Endothelial cell (in vitro differentiated cells): ENCODE data around the gene PCDHGA1. TPM values are rescaled to one million over a fixed set of nuclear protein-coding genes. Genes with fewer than 3 reads are reported as not detected.
"Not testable (repeated sequence)": the region's sequence is repeated elsewhere in the genome, so short reads cannot be mapped to it uniquely, and the experiment has no call there.

ENCODE experiments used
- DNase-seq: peaks from one replicate; pipeline ENCODE4 v3.0.0; 2021; ENCODE audit warnings: low spot score
- H3K27ac Mint-ChIP-seq: one replicate; pipeline ENCODE4 v1.8.0; 2021; ENCODE audit warnings: mixed read lengths, inconsistent platforms; ENCODE audit not compliant: unreplicated experiment
- H3K27me3 Mint-ChIP-seq: one replicate; pipeline ENCODE4 v1.8.0; 2021; ENCODE audit warnings: mild to moderate bottlenecking, moderate library complexity, mixed read lengths, inconsistent platforms; ENCODE audit not compliant: unreplicated experiment
- H3K36me3 Mint-ChIP-seq: one replicate; pipeline ENCODE4 v1.8.0; 2021; ENCODE audit warnings: mild to moderate bottlenecking, low read depth, mixed read lengths, inconsistent platforms; ENCODE audit not compliant: unreplicated experiment
- H3K4me1 Mint-ChIP-seq: one replicate; pipeline ENCODE4 v1.8.0; 2021; ENCODE audit warnings: mild to moderate bottlenecking, mixed read lengths, inconsistent platforms; ENCODE audit not compliant: unreplicated experiment
- H3K4me3 Mint-ChIP-seq: one replicate; pipeline ENCODE4 v1.8.0; 2021; ENCODE audit warnings: mild to moderate bottlenecking, mixed read lengths, inconsistent platforms; ENCODE audit not compliant: unreplicated experiment
- H3K9me3 Mint-ChIP-seq: one replicate; pipeline ENCODE4 v1.8.0; 2021; ENCODE audit warnings: mixed read lengths, inconsistent platforms; ENCODE audit not compliant: unreplicated experiment
- CTCF ChIP-seq: fragments of 200-600 bp; sonication (generic); IDR thresholded peaks from one replicate; pipeline ENCODE4 v1.5.0; 2021; ENCODE audit warnings: antibody characterized with exemption; ENCODE audit not compliant: unreplicated experiment
- total RNA-seq: library from RNA; stranded (reverse); fragmentation: NEBNext Ultra II Directional; extraction: Animal tissue kit (Norgen Biotek cat#: 25700); gene quantifications from one replicate; pipeline ENCODE4 v1.2.1, GENCODE V29; 2021; ENCODE audit not compliant: unreplicated experiment

Gene PCDHGA1
- total RNA-seq, 1 donor from 2014 or later, result 1.4 TPM

- TF ChIP-seq CTCF, result no peak
Observed at GRCh38 chr5:141393267-141393666, 63.0 kb downstream of the PCDHGA1 start.

GRCh38 chr5:141394401-141395187, 64.3 kb downstream of the PCDHGA1 start:
- not testable (repeated sequence) for H3K27me3 Mint-ChIP-seq, H3K27ac Mint-ChIP-seq, DNase-seq, H3K4me1 Mint-ChIP-seq
- H3K4me3 Mint-ChIP-seq, result peak overlapping the region; percentile 56
- peaks cover 35% of the 10 kb centered on the region for H3K9me3 Mint-ChIP-seq
- peaks cover 63% of the 10 kb centered on the region for H3K36me3 Mint-ChIP-seq

More at GRCh38 chr5:141393267-141393666, 63.0 kb downstream of the PCDHGA1 start:
- Mint-ChIP-seq H3K36me3 (peaks cover 66% of the 10 kb centered on the region), H3K4me3 (peak overlapping the region; percentile 56), H3K4me1 (peaks cover 3% of the 10 kb centered on the region), H3K27me3 (peaks cover 4% of the 10 kb centered on the region), H3K9me3 (peaks cover 36% of the 10 kb centered on the region), H3K27ac (no peak overlapping the region)
- no peak for DNase-seq

GRCh38 chr5:141397756-141398551, 67.6 kb downstream of the PCDHGA1 start, which contains the start of gene PCDHGB5:
Gene PCDHGB5, plus strand, starts transcription at chr5:141397947. Its CDS starts 181 bp downstream, at chr5:141398128.
- not testable (repeated sequence) for H3K27me3 Mint-ChIP-seq, H3K27ac Mint-ChIP-seq, DNase-seq, H3K4me1 Mint-ChIP-seq
- H3K36me3 Mint-ChIP-seq, result peaks cover 51% of the 10 kb centered on the region
- peak within 1 kb of the TSS; percentile 77 for H3K4me3 Mint-ChIP-seq
- peaks cover 36% of the 10 kb centered on the region for H3K9me3 Mint-ChIP-seq

- DNase-seq, result no peak
- peaks cover 2% of the 10 kb centered on the region for H3K4me1 Mint-ChIP-seq
- H3K4me3 Mint-ChIP-seq, result peak overlapping the region; percentile 77
- H3K9me3 Mint-ChIP-seq, result peaks cover 34% of the 10 kb centered on the region
- H3K36me3 Mint-ChIP-seq, result peaks cover 48% of the 10 kb centered on the region
- TF ChIP-seq CTCF, result no peak
- no peak overlapping the region for H3K27ac Mint-ChIP-seq
- peaks cover 2% of the 10 kb centered on the region for H3K27me3 Mint-ChIP-seq
Observed at GRCh38 chr5:141398608-141399007, 68.3 kb downstream of the PCDHGA1 start.

GRCh38 chr5:141399555-141400258, 69.4 kb downstream of the PCDHGA1 start:
- H3K4me1 Mint-ChIP-seq, result peaks cover 2% of the 10 kb centered on the region
- no peak for DNase-seq
- H3K27me3 Mint-ChIP-seq, result peaks cover 2% of the 10 kb centered on the region
- no peak for TF ChIP-seq CTCF
- H3K27ac Mint-ChIP-seq, result no peak overlapping the region
- H3K9me3 Mint-ChIP-seq, result peaks cover 30% of the 10 kb centered on the region
- H3K4me3 Mint-ChIP-seq, result peak overlapping the region; percentile 88
- H3K36me3 Mint-ChIP-seq, result peaks cover 48% of the 10 kb centered on the region
